Measurements from ENCODE around the gene RAD51AP2. TPM values are rescaled to one million over a fixed set of nuclear protein-coding genes. Genes with fewer than 3 reads are reported as not detected.

The RAD51AP2 gene
- total and polyA plus RNA-seq, 2 of the 13 experiments (the other 11 are each of a cell fraction or from before 2014, with no cell fraction given) = 0.11 to 0.12 TPM

GRCh38 chr2:17538844-17539554 lies 20.8 kb upstream of the RAD51AP2 start (continued):
- TF ChIP-seq ZNF205 (CRISPR knock-in tag; IDR thresholded peaks at IDR 0.05) (peak; percentile 90), THAP7 (CRISPR knock-in tag; IDR thresholded peaks at IDR 0.05) (peak; percentile 78; the same call in 1 of the 2 replicates), CENPT (CRISPR knock-in tag; IDR thresholded peaks at IDR 0.05; ENCODE audit: low read depth) (peak; percentile 65; the same call in 1 of the 2 replicates), ZNF138 (CRISPR knock-in tag; IDR thresholded peaks at IDR 0.05; ENCODE audit: low read depth) (peak; percentile 60; the same call in 1 of the 2 replicates), KDM4B (CRISPR knock-in tag; IDR thresholded peaks at IDR 0.05) (no peak), SETDB1 (CRISPR knock-in tag; IDR thresholded peaks at IDR 0.05; ENCODE audit: borderline replicate concordance) (no peak), ZGPAT (CRISPR knock-in tag; IDR thresholded peaks at IDR 0.05) (peak; percentile 99), ZNF44 (CRISPR knock-in tag; IDR thresholded peaks at IDR 0.05) (peak; percentile 87), KLF12 (CRISPR knock-in tag; IDR thresholded peaks at IDR 0.05; ENCODE audit: borderline replicate concordance) (peak; percentile 98), ZFP91 (CRISPR knock-in tag; IDR thresholded peaks at IDR 0.05; ENCODE audit: borderline replicate concordance) (peak; percentile 93), ZMAT3 (CRISPR knock-in tag; conservative IDR thresholded peaks at IDR 0.05) (peak; percentile 95), KLF9 (CRISPR knock-in tag; IDR thresholded peaks at IDR 0.05; ENCODE audit: low read depth) (no peak), KDM5B (CRISPR knock-in tag; IDR thresholded peaks at IDR 0.05; ENCODE audit: borderline replicate concordance) (peak; percentile 96), ZHX1 (CRISPR knock-in tag; IDR thresholded peaks at IDR 0.05; ENCODE audit: low read depth) (no peak), SMAD9 (CRISPR knock-in tag; IDR thresholded peaks at IDR 0.05) (no peak), SNRNP70 (IDR thresholded peaks at IDR 0.05; ENCODE audit: low read depth, low read length) (no peak), ZBTB2 (CRISPR knock-in tag; IDR thresholded peaks at IDR 0.05; ENCODE audit: low read depth) (peak; percentile 95), ZNF543 (CRISPR knock-in tag; IDR thresholded peaks at IDR 0.05) (peak; percentile 86), RAD51 (IDR thresholded peaks at IDR 0.05; ENCODE audit: borderline replicate concordance) (no peak), SATB2 (CRISPR knock-in tag; IDR thresholded peaks at IDR 0.05) (peak; percentile 97; the same call in 1 of the 2 replicates), CENPBD1 (CRISPR knock-in tag; IDR thresholded peaks at IDR 0.05; ENCODE audit: borderline replicate concordance, low read depth) (no peak)

Measured in HepG2 (cell line).